IPS-20b (cell line): ENCODE results near the gene SULT1A3.

Experiments
- H3K27ac ChIP-seq: one replicate; pipeline ENCODE4 v1.5.1; 2013; ENCODE audit warnings: low read length
- H3K27me3 ChIP-seq: 2 replicates; pipeline ENCODE4 v1.6.1; 2013; ENCODE audit warnings: mild to moderate bottlenecking, low read length, inconsistent platforms; ENCODE audit not compliant: insufficient read depth
- H3K36me3 ChIP-seq: 2 replicates; pipeline ENCODE4 v1.6.1; 2013; ENCODE audit warnings: low read depth, mild to moderate bottlenecking, inconsistent platforms, low read length, moderate library complexity; ENCODE audit not compliant: insufficient read depth
- H3K4me1 ChIP-seq: 2 replicates; pipeline ENCODE4 v1.6.1; 2013; ENCODE audit warnings: mild to moderate bottlenecking, control low read depth, inconsistent platforms, low read length, moderate library complexity; ENCODE audit not compliant: insufficient read depth
- H3K4me3 ChIP-seq: 2 replicates; pipeline ENCODE4 v1.5.1; 2013; ENCODE audit warnings: mild to moderate bottlenecking, low read length, inconsistent platforms
- H3K9ac ChIP-seq: 2 replicates; pipeline ENCODE4 v1.6.1; 2013; ENCODE audit warnings: low read depth, mild to moderate bottlenecking, inconsistent platforms, low read length, moderate library complexity
- H3K9me3 ChIP-seq: 2 replicates; pipeline ENCODE4 v1.6.1; 2013; ENCODE audit warnings: mild to moderate bottlenecking, low read depth, low read length, inconsistent platforms; ENCODE audit not compliant: insufficient read depth

The SULT1A3 gene

DNA sequence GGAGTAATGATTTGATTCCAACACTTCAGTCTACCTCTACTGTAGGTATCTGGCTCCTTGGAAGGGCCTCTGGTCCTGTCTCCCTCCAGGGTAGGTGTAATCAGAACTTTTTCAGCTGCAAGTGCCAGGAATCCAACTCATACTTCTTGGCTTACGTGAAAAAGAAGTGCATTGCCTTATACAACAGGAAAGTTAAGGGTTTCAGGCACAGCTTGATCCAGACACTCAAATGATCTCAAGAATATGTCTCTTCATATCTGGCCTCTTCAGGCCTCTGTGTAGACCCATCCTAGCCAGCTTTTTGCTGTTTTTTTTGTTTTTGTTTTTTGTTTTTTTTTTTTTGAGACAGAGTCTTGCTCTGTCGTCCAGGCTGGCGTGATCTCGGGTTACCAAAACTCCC lies 19.9 kb upstream of the SULT1A3 start:
- Histone ChIP-seq H3K27ac (no peak overlapping the region), H3K36me3 (no peaks in the 10 kb centered on the region), H3K27me3 (peaks cover 24% of the 10 kb centered on the region), H3K4me1 (no peaks in the 10 kb centered on the region), H3K9ac (no peak overlapping the region), H3K9me3 (no peaks in the 10 kb centered on the region), H3K4me3 (no peak overlapping the region)

DNA sequence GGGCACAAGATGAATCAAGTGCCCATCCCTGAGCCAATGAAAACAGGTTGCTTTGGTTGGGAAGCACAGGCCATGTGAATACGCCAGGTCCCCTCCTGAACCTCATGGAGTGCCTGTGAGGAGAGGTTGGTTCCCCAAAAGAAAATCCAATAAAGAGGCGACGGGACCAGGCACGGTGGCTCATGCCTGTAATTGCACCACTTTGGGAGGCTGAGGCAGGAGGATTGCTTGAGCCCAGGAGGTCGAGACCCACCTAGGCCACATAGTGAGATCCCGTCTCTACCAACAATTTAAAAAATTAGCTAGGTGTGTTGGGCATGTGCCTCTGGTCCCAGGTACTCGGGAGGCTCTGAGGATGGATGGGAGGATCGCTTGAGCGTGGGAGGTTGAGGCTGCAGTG lies 19.1 kb upstream of the SULT1A3 start:
- Histone ChIP-seq H3K4me3 (no peak overlapping the region), H3K27me3 (peaks cover 32% of the 10 kb centered on the region), H3K36me3 (no peaks in the 10 kb centered on the region), H3K4me1 (no peaks in the 10 kb centered on the region), H3K27ac (no peak overlapping the region), H3K9me3 (no peaks in the 10 kb centered on the region), H3K9ac (no peak overlapping the region)

DNA sequence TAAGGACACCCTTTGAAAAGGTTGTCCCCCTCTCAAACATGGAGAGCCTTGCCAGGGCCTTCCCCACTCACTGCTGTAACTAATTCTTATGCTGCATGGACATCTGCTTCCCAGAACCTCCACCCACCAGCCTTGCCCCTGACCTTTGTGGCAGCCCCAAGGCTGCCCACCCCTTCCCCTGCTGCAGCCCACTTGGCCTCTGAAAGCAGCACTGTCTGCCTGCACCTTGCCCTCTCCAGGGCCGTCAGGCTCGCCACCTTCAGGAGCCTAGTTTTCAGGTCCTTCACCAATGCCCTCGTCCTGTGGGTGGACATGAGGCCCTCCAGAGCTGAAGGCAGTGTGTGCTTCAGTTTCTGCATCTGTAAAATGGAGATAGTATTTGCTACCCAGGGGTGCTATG lies 18.3 kb upstream of the SULT1A3 start:
- no peak overlapping the region for H3K27ac ChIP-seq
- no peaks in the 10 kb centered on the region for H3K4me1 ChIP-seq
- no peaks in the 10 kb centered on the region for H3K9me3 ChIP-seq
- no peak overlapping the region for H3K9ac ChIP-seq
- no peak overlapping the region for H3K4me3 ChIP-seq
- H3K36me3 ChIP-seq: no peaks in the 10 kb centered on the region
- H3K27me3 ChIP-seq: peaks cover 33% of the 10 kb centered on the region

GRCh38 chr16:30183233-30184095 lies 15.6 kb upstream of the SULT1A3 start, which contains the start of gene CORO1A:
Gene CORO1A, plus strand, starts transcription at chr16:30183602. Its CDS starts 1,608 bp downstream, at chr16:30185210.
- Histone ChIP-seq H3K4me1 (no peaks in the 10 kb centered on the region), H3K36me3 (no peaks in the 10 kb centered on the region), H3K27ac (no peak within 1 kb of the TSS), H3K27me3 (peaks cover 33% of the 10 kb centered on the region), H3K9ac (no peak within 1 kb of the TSS), H3K9me3 (no peaks in the 10 kb centered on the region), H3K4me3 (peak within 1 kb of the TSS; percentile 74)

- Histone ChIP-seq H3K9me3 (no peaks in the 10 kb centered on the region), H3K27ac (no peak overlapping the region), H3K27me3 (peaks cover 33% of the 10 kb centered on the region), H3K4me1 (no peaks in the 10 kb centered on the region), H3K9ac (no peak overlapping the region), H3K4me3 (peak overlapping the region; percentile 74; the same call in 1 of the 2 replicates), H3K36me3 (no peaks in the 10 kb centered on the region)
Observed at GRCh38 chr16:30184096-30184890, 14.8 kb upstream of the SULT1A3 start.

GRCh38 chr16:30184891-30185682 lies 14.0 kb upstream of the SULT1A3 start:
- Histone ChIP-seq H3K9me3 (no peaks in the 10 kb centered on the region), H3K27me3 (peaks cover 33% of the 10 kb centered on the region), H3K4me3 (no peak overlapping the region), H3K4me1 (no peaks in the 10 kb centered on the region), H3K27ac (no peak overlapping the region), H3K36me3 (no peaks in the 10 kb centered on the region), H3K9ac (no peak overlapping the region; the same call in 1 of the 2 replicates)

GRCh38 chr16:30185683-30186421 lies 13.2 kb upstream of the SULT1A3 start:
- peaks cover 29% of the 10 kb centered on the region for H3K27me3 ChIP-seq
- no peaks in the 10 kb centered on the region for H3K4me1 ChIP-seq
- no peaks in the 10 kb centered on the region for H3K36me3 ChIP-seq
- H3K27ac ChIP-seq: no peak overlapping the region
- H3K9me3 ChIP-seq: no peaks in the 10 kb centered on the region
- H3K4me3 ChIP-seq: no peak overlapping the region
- no peak overlapping the region; the same call in 1 of the 2 replicates for H3K9ac ChIP-seq

GRCh38 chr16:30186444-30186781 lies 12.6 kb upstream of the SULT1A3 start:
- Histone ChIP-seq H3K27ac (no peak overlapping the region), H3K4me1 (no peaks in the 10 kb centered on the region), H3K9ac (no peak overlapping the region), H3K4me3 (no peak overlapping the region), H3K9me3 (no peaks in the 10 kb centered on the region), H3K27me3 (peaks cover 24% of the 10 kb centered on the region), H3K36me3 (no peaks in the 10 kb centered on the region)

DNA sequence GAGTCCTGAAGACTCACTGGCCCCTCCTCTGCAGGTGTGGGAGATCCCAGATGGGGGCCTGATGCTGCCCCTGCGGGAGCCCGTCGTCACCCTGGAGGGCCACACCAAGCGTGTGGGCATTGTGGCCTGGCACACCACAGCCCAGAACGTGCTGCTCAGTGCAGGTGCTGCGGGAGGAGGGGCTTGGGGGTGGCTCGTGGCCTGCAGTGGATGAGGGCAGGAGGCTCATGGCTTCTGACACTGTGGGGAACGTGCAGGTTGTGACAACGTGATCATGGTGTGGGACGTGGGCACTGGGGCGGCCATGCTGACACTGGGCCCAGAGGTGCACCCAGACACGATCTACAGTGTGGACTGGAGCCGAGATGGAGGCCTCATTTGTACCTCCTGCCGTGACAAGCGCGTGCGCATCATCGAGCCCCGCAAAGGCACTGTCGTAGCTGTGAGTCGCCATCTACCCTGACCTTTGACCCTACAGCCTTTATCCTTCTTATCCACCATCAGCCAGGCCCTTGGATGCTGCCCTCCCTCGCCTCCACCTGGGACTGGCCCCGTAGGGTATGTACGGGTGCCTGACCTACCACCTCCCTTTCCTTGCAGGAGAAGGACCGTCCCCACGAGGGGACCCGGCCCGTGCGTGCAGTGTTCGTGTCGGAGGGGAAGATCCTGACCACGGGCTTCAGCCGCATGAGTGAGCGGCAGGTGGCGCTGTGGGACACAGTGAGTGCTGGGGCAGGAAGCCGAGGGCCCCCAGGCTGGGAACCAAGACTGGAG lies 12.1 kb upstream of the SULT1A3 start:
- H3K4me3 ChIP-seq: no peak overlapping the region
- H3K4me1 ChIP-seq: no peaks in the 10 kb centered on the region
- peaks cover 22% of the 10 kb centered on the region for H3K27me3 ChIP-seq
- H3K27ac ChIP-seq: no peak overlapping the region
- H3K9me3 ChIP-seq: no peaks in the 10 kb centered on the region
- H3K36me3 ChIP-seq: no peaks in the 10 kb centered on the region
- no peak overlapping the region for H3K9ac ChIP-seq

DNA sequence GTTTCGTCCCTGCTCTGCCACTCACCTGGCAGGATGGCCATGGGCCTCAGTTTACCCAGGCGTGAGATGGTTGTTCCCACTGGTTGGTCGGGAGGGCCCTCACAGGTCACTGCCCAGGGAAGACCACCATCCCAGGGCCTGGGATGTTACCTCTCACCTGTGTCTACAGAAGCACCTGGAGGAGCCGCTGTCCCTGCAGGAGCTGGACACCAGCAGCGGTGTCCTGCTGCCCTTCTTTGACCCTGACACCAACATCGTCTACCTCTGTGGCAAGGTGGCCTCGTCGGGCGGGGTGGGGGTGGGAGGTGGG lies 11.5 kb upstream of the SULT1A3 start:
- H3K4me3 ChIP-seq: no peak overlapping the region
- no peaks in the 10 kb centered on the region for H3K4me1 ChIP-seq
- no peaks in the 10 kb centered on the region for H3K9me3 ChIP-seq
- no peak overlapping the region for H3K9ac ChIP-seq
- H3K36me3 ChIP-seq: no peaks in the 10 kb centered on the region
- peaks cover 16% of the 10 kb centered on the region for H3K27me3 ChIP-seq
- no peak overlapping the region for H3K27ac ChIP-seq
